HUES6 (cell line): ENCODE data around the gene ERC2.

ENCODE experiments used
- H3K27ac ChIP-seq: 2 replicates; pipeline ENCODE4 v1.7.0; 2013; ENCODE audit warnings: low read depth, mild to moderate bottlenecking, low read length, inconsistent platforms
- H3K27me3 ChIP-seq: 2 replicates; pipeline ENCODE4 v1.6.1; 2013; ENCODE audit warnings: low read length; ENCODE audit not compliant: control insufficient read depth, insufficient read depth
- H3K36me3 ChIP-seq: 2 replicates; pipeline ENCODE4 v1.6.1; 2013; ENCODE audit warnings: low read length; ENCODE audit not compliant: control insufficient read depth, insufficient read depth
- H3K4me1 ChIP-seq: 2 replicates; pipeline ENCODE4 v1.6.1; 2013; ENCODE audit warnings: low read length; ENCODE audit not compliant: control insufficient read depth, insufficient read depth
- H3K4me3 ChIP-seq: 2 replicates; pipeline ENCODE4 v1.5.1; 2013; ENCODE audit warnings: low read depth, low read length
- H3K9ac ChIP-seq: one replicate; pipeline ENCODE4 v1.6.1; 2013; ENCODE audit warnings: mild to moderate bottlenecking, low read length
- H3K9me3 ChIP-seq: 2 replicates; pipeline ENCODE4 v1.6.1; 2013; ENCODE audit warnings: low read depth, low read length; ENCODE audit not compliant: control insufficient read depth, insufficient read depth

Gene ERC2

DNA sequence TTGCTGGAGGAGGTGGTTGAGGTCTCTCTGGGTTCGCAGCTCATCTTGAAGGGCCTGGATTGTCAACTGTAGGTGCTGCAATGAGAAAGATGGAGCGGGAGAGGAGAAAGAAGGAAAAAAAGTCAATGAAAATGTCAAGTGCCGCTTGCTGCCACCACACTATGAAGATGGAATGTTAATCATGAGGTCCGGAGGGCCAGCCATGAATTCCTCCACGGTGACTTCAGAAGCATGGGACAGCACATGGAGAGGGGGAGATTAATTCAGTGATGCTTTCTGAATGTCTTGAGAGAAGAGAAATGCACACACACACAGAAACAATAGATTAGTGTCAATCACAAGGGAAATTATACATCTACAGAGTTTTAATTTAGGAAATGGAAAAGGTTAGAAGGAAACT is 171.9 kb downstream of the ERC2 start:
- H3K4me1 ChIP-seq: peaks cover 7% of the 10 kb centered on the region

DNA sequence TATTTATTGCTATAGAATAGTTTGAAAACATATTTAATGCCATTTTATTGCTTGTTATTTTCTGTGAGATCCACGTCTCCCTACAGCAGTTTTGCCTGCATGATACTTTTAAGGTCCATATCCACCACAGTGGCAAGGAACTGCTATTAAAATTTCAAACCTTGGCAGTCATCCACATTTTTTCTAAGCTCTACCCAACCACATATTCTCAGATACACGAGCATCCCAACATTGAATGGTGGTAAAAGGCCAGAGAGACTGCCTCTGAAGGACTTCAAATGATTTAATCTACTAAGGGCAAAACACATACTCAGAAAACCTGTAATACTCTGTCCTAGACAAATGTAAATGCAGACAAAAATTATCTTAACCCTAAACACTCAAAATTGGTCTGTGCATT is 173.1 kb downstream of the ERC2 start:
- Histone ChIP-seq H3K4me1 (peaks cover 11% of the 10 kb centered on the region), H3K4me3 (no peak overlapping the region), H3K9me3 (peaks cover 3% of the 10 kb centered on the region; the same call in 1 of the 2 replicates), H3K27ac (no peak overlapping the region), H3K9ac (no peak overlapping the region), H3K36me3 (0 out of 2 replicates have a peak, but pooled peaks cover 3% of the 10 kb centered on the region), H3K27me3 (no peaks in the 10 kb centered on the region)

More for the DNA sequence above, 171.9 kb downstream of the ERC2 start:
- Histone ChIP-seq H3K27me3 (no peaks in the 10 kb centered on the region), H3K9ac (no peak overlapping the region), H3K36me3 (0 out of 2 replicates have a peak, but pooled peaks cover 3% of the 10 kb centered on the region), H3K4me3 (no peak overlapping the region), H3K27ac (no peak overlapping the region), H3K9me3 (peaks cover 3% of the 10 kb centered on the region; the same call in 1 of the 2 replicates)

DNA sequence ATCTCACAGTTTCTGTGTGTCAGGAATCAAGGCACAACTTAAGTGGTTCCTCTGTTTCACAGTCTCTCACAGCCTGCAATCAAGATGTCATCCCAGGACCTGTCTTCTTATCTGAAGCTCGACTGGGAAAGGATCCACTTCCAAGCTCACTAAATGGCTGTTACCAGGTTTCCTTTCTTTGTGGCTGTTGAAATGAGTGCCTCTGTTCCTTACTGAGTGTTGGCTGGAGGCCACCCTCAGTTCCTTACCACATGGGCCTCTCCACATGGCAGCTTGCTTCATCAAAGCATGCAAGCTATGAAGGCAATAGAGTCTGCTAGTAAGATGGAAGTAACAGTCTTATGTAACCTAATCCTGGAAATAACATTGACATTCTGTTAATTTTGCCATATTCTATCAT is 174.0 kb downstream of the ERC2 start:
- Histone ChIP-seq H3K9ac (no peak overlapping the region), H3K4me3 (no peak overlapping the region), H3K9me3 (peaks cover 3% of the 10 kb centered on the region; the same call in 1 of the 2 replicates), H3K36me3 (0 out of 2 replicates have a peak, but pooled peaks cover 3% of the 10 kb centered on the region), H3K4me1 (peaks cover 16% of the 10 kb centered on the region), H3K27me3 (no peaks in the 10 kb centered on the region), H3K27ac (no peak overlapping the region)

DNA sequence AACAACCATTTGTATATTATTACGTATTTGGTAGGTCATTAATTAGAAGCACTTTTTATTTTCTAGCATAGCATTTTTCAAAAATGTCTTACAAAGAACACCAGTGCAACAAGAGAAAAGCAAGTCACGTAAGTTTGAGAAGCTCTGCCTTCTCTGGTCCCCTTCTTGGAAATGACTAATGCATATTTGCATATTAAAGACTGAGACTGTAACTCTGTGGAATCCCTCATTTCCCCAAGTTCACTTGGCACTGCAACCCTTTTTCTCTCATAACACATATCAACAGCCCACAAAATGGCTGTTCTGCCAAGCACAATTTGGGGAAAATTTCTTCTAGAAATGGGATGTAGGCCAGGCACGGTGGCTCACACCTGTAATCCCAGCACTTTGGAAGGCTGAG is 176.3 kb downstream of the ERC2 start:
- H3K36me3 ChIP-seq: 0 out of 2 replicates have a peak, but pooled peaks cover 3% of the 10 kb centered on the region
- no peak overlapping the region for H3K9ac ChIP-seq
- H3K4me1 ChIP-seq: peaks cover 38% of the 10 kb centered on the region
- H3K27me3 ChIP-seq: no peaks in the 10 kb centered on the region
- no peak overlapping the region for H3K4me3 ChIP-seq
- H3K9me3 ChIP-seq: peaks cover 3% of the 10 kb centered on the region; the same call in 1 of the 2 replicates
- no peak overlapping the region for H3K27ac ChIP-seq

DNA sequence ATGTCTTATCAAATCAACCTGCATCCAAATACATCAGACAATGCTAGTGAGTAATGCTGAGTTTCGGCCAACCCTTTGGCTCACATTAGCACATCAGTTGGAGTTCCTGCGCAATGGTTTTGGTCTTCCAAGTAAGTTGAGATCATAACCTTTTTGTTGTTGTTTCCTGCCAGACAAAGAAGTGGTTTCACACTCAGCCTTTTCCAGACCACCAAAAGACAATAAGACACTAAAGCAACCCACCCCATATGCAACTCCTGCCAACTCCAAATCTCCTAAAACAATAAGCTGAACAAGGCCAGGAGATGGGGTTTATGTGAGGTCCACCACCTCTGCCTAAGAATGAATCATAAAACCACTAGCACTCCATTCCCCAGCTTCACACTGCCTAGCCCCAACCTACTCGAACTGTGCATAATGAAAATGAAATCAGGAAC is 177.0 kb downstream of the ERC2 start:
- H3K4me3 ChIP-seq: no peak overlapping the region
- H3K27ac ChIP-seq: no peak overlapping the region
- peaks cover 3% of the 10 kb centered on the region; the same call in 1 of the 2 replicates for H3K9me3 ChIP-seq
- H3K4me1 ChIP-seq: peaks cover 44% of the 10 kb centered on the region
- no peak overlapping the region for H3K9ac ChIP-seq
- H3K36me3 ChIP-seq: 0 out of 2 replicates have a peak, but pooled peaks cover 3% of the 10 kb centered on the region
- H3K27me3 ChIP-seq: no peaks in the 10 kb centered on the region

DNA sequence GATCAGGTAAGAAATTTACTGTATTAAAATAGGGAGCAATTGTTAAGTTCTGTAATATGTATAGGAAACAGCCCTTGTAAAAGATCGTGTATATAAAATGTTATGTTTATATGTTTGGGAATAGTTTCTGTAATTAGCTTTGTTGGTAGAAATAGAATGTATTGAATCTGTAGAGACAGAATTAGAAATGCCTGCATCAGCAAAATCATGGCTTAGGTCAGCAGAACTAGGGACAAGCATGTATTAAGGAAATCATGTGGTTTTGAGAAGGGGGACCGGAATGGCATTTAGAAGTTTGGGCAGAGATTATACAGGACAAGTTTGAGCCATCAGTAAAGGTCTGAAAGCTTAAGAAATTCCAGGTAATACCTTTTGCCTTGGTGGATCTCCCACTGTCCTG is 177.9 kb downstream of the ERC2 start:
- Histone ChIP-seq H3K4me1 (peaks cover 51% of the 10 kb centered on the region), H3K9me3 (peaks cover 3% of the 10 kb centered on the region; the same call in 1 of the 2 replicates), H3K36me3 (0 out of 2 replicates have a peak, but pooled peaks cover 3% of the 10 kb centered on the region), H3K27ac (no peak overlapping the region), H3K27me3 (no peaks in the 10 kb centered on the region), H3K4me3 (no peak overlapping the region), H3K9ac (no peak overlapping the region)

DNA sequence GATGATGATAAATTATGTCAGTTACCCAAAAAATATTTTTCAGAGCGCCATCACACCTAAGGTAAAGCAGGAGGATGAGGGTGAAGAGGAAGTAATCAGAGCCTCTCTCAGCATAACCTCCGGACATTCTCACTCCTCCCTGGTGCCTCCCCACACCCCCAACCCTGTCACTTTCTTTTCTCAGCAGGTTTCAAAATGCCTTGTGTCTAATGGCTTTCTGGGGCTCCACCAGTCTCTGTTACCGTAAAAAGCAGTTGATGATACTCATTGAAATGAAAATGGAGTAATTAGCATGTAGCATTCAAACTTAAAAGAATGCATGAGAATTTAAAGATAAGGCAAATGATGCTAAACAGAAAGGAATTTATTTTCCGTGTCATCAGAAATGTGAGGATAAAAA is 180.0 kb downstream of the ERC2 start:
- H3K27ac ChIP-seq: 0 out of 2 replicates have a peak overlapping the region, but pooled peaks have one; percentile 49

DNA sequence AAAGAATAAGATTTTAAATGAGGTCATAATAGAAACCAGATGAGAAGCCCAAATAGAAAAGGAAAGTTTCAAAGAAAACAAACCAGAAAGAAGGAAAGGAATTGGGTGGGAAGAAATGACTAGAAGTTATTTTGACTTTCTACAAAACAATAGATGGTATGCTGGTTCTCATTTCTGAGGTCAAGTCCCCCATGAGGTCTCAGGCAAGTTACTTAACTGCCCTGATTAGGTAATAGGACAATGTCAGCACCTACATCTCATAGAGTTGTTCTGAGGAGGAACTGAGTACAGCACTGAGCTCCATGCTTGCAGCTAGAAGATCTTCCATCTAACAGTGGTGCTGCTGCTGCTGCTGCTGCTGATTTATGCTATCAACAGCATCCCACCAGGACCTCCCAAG is 185.9 kb downstream of the ERC2 start:
- peaks cover 5% of the 10 kb centered on the region; the same call in 1 of the 2 replicates for H3K36me3 ChIP-seq
- no peak overlapping the region for H3K27ac ChIP-seq
- H3K27me3 ChIP-seq: no peaks in the 10 kb centered on the region
- H3K4me3 ChIP-seq: no peak overlapping the region
- no peak overlapping the region for H3K9ac ChIP-seq
- peaks cover 25% of the 10 kb centered on the region for H3K9me3 ChIP-seq
- H3K4me1 ChIP-seq: peaks cover 49% of the 10 kb centered on the region

More for the DNA sequence above, 180.0 kb downstream of the ERC2 start:
- Histone ChIP-seq H3K4me1 (peaks cover 67% of the 10 kb centered on the region), H3K27me3 (no peaks in the 10 kb centered on the region), H3K9ac (no peak overlapping the region), H3K36me3 (no peaks in the 10 kb centered on the region), H3K4me3 (no peak overlapping the region), H3K9me3 (no peaks in the 10 kb centered on the region; the same call in 1 of the 2 replicates)

DNA sequence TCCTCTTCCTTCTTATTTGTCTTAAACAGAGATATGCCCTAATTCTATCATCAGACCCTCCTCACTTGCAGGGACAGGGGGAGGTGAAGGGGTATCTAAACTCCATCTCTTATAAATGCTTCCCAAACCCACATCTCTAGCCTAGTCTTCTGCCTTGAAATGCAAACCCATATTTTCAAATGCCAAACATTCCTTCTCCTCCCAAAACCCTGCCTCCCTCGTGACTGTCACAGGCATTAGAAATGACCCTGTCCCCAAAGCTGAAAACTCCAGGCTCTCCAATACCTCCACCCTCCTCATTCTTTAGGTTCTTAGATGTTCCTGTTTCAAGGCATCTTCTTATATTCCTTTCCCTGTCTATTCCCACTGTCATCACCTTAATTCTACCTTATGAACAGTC is 191.0 kb downstream of the ERC2 start:
- Histone ChIP-seq H3K36me3 (peaks cover 5% of the 10 kb centered on the region; the same call in 1 of the 2 replicates), H3K4me3 (no peak overlapping the region), H3K27me3 (no peaks in the 10 kb centered on the region), H3K27ac (no peak overlapping the region), H3K4me1 (peaks cover 11% of the 10 kb centered on the region), H3K9me3 (peaks cover 25% of the 10 kb centered on the region), H3K9ac (no peak overlapping the region)

DNA sequence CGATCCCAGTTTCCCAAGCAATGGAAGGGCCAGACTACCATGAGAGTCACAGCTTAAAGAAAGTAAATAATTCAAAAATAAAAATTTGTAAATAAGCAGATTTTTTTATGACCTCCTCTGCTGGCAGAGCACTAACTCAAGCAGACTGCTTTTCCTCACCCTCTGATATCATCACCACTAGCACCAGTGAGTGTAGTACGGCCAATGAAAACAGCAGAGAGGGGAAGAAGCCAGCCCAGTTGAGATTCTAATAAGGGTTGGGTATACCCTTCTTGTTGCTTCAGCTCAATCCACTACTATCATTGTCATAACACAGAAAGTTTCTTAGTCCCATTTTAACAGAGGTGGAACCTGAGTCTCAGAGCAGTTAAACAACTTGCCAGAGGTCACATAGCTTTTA is 193.1 kb downstream of the ERC2 start:
- no peak overlapping the region for H3K4me3 ChIP-seq
- H3K9ac ChIP-seq: no peak overlapping the region
- peaks cover under 1% of the 10 kb centered on the region; the same call in 1 of the 2 replicates for H3K36me3 ChIP-seq
- no peaks in the 10 kb centered on the region for H3K27me3 ChIP-seq
- H3K27ac ChIP-seq: no peak overlapping the region
- H3K9me3 ChIP-seq: peaks cover 21% of the 10 kb centered on the region
- peaks cover 11% of the 10 kb centered on the region for H3K4me1 ChIP-seq

DNA sequence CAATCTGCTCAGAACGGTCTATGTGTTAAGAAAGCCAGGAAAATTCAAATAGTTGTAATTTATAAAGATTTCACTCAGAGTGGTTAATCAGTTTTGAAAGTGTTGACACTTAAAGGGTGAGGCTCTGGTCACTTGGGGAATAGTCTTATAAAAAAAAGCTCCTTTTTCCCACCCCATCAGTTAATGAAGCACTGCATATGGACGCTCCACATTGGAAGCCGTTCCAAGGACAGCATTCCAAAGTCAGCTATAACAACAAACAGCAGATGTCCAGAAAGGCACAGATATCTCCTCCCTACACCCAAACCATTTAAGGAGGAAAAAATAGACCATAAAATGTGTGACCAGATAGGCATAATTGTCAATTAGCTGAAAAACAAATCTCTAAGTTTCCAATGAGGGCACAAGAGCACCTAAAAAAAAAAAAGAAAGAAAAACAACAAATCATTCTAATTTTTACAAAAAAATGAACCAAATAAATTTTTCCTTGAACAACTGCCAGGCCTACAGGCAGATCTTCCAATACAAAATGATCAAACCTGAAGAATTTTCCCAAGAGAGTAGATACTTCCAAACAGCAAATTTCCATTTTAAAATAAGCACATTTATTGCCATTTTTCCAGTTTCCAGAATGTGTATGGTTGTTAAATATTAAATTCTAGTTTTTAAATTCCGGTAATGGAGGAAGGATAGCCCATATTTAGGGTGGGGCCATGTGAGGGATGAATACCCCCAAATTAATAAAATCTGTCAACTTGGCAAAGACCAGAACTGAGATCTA is 198.3 kb downstream of the ERC2 start:
- Histone ChIP-seq H3K4me1 (no peaks in the 10 kb centered on the region), H3K27me3 (no peaks in the 10 kb centered on the region), H3K9me3 (peaks cover 5% of the 10 kb centered on the region; the same call in 1 of the 2 replicates), H3K4me3 (no peak overlapping the region), H3K36me3 (no peaks in the 10 kb centered on the region), H3K27ac (no peak overlapping the region), H3K9ac (no peak overlapping the region)
